PC-3 (cell line): ENCODE data around the gene KRT82.

Source experiments
- EZH2 ChIP-seq: fragments of 300-600 bp; sonication (generic); IDR thresholded peaks from one replicate; pipeline ENCODE4 v1.6.1; 2017; ENCODE audit warnings: antibody characterized with exemption, mild to moderate bottlenecking, low read length; ENCODE audit not compliant: unreplicated experiment
- EZH2phosphoT487 ChIP-seq: fragments of 300-600 bp; sonication (generic); IDR thresholded peaks from 2 replicates; pipeline ENCODE4 v1.6.1; 2018; ENCODE audit warnings: mild to moderate bottlenecking, antibody characterized with exemption, low read length, borderline replicate concordance
- TF ChIP-seq, protein P1 (sequence below): fragments of 300-600 bp; sonication (generic); conservative IDR thresholded peaks from 2 replicates; pipeline ENCODE4 v1.5.1; 2017; ENCODE audit warnings: antibody characterized with exemption, low read depth, mild to moderate bottlenecking, low read length

DNA sequence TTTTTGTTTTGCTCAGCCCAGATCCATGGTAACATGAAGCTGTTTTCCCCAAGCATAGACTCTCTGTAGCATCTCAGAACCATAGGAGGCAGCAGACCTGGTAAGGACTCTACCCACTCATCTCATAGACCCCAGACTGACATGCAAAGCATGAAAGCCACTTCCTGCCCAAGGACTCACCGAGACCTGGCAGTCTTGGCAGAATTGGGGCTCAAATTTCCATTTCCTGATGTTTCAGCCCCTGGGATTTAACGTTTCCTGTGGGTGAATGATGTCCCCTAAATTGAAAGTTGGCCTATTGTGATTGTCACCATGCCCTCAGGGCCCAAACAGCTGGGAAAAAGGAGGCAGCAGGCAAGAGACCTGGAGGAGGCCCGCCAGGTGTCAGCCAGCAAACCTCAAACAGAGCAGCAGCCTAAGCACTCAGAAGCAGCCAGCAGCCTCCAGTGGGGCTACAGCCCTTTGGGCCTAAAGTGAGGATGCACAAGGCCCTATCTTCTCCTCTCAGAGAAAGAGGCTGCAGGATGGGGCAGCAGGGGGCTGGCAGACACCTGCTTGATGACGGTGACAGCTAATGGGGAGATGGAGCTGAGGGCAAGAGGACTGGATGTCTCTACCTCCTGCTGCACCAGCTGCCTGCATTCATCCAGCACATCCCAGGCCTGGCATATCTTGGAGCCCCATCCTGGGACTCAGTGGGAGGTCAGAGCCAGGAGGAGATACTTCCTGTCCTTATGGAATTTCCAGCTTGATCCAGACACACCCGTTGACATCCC, 47.4 kb downstream of the KRT82 start:
- TF ChIP-seq EZH2 (no peak), EZH2phosphoT487 (no peak)
- TF ChIP-seq, protein P1, sequence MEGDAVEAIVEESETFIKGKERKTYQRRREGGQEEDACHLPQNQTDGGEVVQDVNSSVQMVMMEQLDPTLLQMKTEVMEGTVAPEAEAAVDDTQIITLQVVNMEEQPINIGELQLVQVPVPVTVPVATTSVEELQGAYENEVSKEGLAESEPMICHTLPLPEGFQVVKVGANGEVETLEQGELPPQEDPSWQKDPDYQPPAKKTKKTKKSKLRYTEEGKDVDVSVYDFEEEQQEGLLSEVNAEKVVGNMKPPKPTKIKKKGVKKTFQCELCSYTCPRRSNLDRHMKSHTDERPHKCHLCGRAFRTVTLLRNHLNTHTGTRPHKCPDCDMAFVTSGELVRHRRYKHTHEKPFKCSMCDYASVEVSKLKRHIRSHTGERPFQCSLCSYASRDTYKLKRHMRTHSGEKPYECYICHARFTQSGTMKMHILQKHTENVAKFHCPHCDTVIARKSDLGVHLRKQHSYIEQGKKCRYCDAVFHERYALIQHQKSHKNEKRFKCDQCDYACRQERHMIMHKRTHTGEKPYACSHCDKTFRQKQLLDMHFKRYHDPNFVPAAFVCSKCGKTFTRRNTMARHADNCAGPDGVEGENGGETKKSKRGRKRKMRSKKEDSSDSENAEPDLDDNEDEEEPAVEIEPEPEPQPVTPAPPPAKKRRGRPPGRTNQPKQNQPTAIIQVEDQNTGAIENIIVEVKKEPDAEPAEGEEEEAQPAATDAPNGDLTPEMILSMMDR: no peak
